Measurements from ENCODE around the gene LCN12. TPM values are rescaled to one million over a fixed set of nuclear protein-coding genes. Genes with fewer than 3 reads are reported as not detected.

Gene LCN12
- total and polyA plus RNA-seq, 7 donors, result 0.06 to 1.5 (median 0.27) TPM; not detected in 1

GRCh38 chr9:136994180-136994887 is 42.3 kb downstream of the LCN12 start:
- no peak for ATAC-seq
- Histone ChIP-seq H3K27me3 (ENCODE audit: insufficient read depth in 3 of 3, low read length in 2 of 3) (peaks cover 0 to 19% (median 17%) of the 10 kb centered on the region in 3 donors), H3K4me1 (peaks cover 10% of the 10 kb centered on the region), H3K27ac (no peak overlapping the region), H3K9me3 (no peaks in the 10 kb centered on the region), H3K36me3 (ENCODE audit: insufficient read depth in 1 of 2, low read depth in 1 of 2) (peaks cover 0 to 11% of the 10 kb centered on the region in 2 donors), H3K4me3 (no peak overlapping the region)
- no peak for TF ChIP-seq CTCF (IDR thresholded peaks at IDR 0.05)
- no peak for DNase-seq
- WGBS, 3 donors, result 71 to 82% (median 77%) methylated on average over 45 to 54 of the region's 54 CpGs
- intact Hi-C loops (cut with DNase I), result loop anchor here in 1 of 2 donors (5.0 kb wide), 1 partner anchor 47 kb away; the partner anchor contains the start of gene C8G

GRCh38 chr9:136994888-136995230 is 42.8 kb downstream of the LCN12 start:
- Histone ChIP-seq H3K27ac (no peak overlapping the region), H3K4me1 (peaks cover 10% of the 10 kb centered on the region), H3K9me3 (no peaks in the 10 kb centered on the region), H3K27me3 (ENCODE audit: insufficient read depth in 3 of 3, low read length in 2 of 3) (peaks cover 0 to 19% (median 17%) of the 10 kb centered on the region in 3 donors), H3K36me3 (ENCODE audit: insufficient read depth in 1 of 2, low read depth in 1 of 2) (peaks cover 0 to 11% of the 10 kb centered on the region in 2 donors), H3K4me3 (no peak overlapping the region)
- intact Hi-C loops (cut with DNase I), result loop anchor here in 1 of 2 donors (5.0 kb wide), 1 partner anchor 48 kb away; the partner anchor contains the start of gene C8G
- DNase-seq, result no peak
- 51 to 61% (median 59%) methylated on average over 29 to 40 of the region's 40 CpGs for WGBS, 3 donors
- TF ChIP-seq CTCF (IDR thresholded peaks at IDR 0.05), result no peak
- ATAC-seq, result no peak

- ATAC-seq, result no peak
These were observed 43.3 kb downstream of the LCN12 start for GRCh38 chr9:136995362-136995761.

GRCh38 chr9:136995772-136996311 is 43.8 kb downstream of the LCN12 start:
- 10 to 21% (median 21%) methylated on average over 12 of the region's 12 CpGs for WGBS, 3 donors
- H3K27me3 ChIP-seq (ENCODE audit: insufficient read depth in 3 of 3, low read length in 2 of 3), result peaks cover 0 to 19% (median 17%) of the 10 kb centered on the region in 3 donors
- ATAC-seq (no peak), DNase-seq (no peak)
- no peak for TF ChIP-seq CTCF (IDR thresholded peaks at IDR 0.05)
- no peak overlapping the region for H3K4me3 ChIP-seq
- H3K27ac ChIP-seq, result no peak overlapping the region
- peaks cover 0 to 11% of the 10 kb centered on the region in 2 donors for H3K36me3 ChIP-seq (ENCODE audit: insufficient read depth in 1 of 2, low read depth in 1 of 2)
- intact Hi-C loops (cut with DNase I), result no loop called here
- peaks cover 10% of the 10 kb centered on the region for H3K4me1 ChIP-seq
- H3K9me3 ChIP-seq, result no peaks in the 10 kb centered on the region

More at GRCh38 chr9:136995362-136995761, 43.3 kb downstream of the LCN12 start:
- TF ChIP-seq CTCF (IDR thresholded peaks at IDR 0.05), result no peak
- H3K4me3 ChIP-seq, result no peak overlapping the region
- 21 to 26% (median 24%) methylated on average over 22 to 30 of the region's 30 CpGs for WGBS, 3 donors
- no peaks in the 10 kb centered on the region for H3K9me3 ChIP-seq
- H3K4me1 ChIP-seq, result peaks cover 10% of the 10 kb centered on the region
- H3K27me3 ChIP-seq (ENCODE audit: insufficient read depth in 3 of 3, low read length in 2 of 3), result peaks cover 0 to 19% (median 17%) of the 10 kb centered on the region in 3 donors
- H3K27ac ChIP-seq, result no peak overlapping the region
- intact Hi-C loops (cut with DNase I), result no loop called here
- DNase-seq, result no peak
- H3K36me3 ChIP-seq (ENCODE audit: insufficient read depth in 1 of 2, low read depth in 1 of 2), result peaks cover 0 to 11% of the 10 kb centered on the region in 2 donors
